PC-9 (cell line): ENCODE results near the gene MICAL2.

Experiments used
- EZH2 ChIP-seq: fragments of 200-600 bp; sonication (generic); IDR thresholded peaks from 2 replicates; pipeline ENCODE4 v1.8.0; 2017; ENCODE audit warnings: antibody characterized with exemption, low read depth
- TF ChIP-seq, protein P1 (sequence below): fragments of 200-600 bp; sonication (generic); conservative IDR thresholded peaks from 2 replicates; pipeline ENCODE4 v1.6.1; 2017; ENCODE audit warnings: mixed run types, antibody characterized with exemption, mild to moderate bottlenecking, moderate library complexity

- TF ChIP-seq, protein P1, sequence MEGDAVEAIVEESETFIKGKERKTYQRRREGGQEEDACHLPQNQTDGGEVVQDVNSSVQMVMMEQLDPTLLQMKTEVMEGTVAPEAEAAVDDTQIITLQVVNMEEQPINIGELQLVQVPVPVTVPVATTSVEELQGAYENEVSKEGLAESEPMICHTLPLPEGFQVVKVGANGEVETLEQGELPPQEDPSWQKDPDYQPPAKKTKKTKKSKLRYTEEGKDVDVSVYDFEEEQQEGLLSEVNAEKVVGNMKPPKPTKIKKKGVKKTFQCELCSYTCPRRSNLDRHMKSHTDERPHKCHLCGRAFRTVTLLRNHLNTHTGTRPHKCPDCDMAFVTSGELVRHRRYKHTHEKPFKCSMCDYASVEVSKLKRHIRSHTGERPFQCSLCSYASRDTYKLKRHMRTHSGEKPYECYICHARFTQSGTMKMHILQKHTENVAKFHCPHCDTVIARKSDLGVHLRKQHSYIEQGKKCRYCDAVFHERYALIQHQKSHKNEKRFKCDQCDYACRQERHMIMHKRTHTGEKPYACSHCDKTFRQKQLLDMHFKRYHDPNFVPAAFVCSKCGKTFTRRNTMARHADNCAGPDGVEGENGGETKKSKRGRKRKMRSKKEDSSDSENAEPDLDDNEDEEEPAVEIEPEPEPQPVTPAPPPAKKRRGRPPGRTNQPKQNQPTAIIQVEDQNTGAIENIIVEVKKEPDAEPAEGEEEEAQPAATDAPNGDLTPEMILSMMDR: no peak
- no peak for TF ChIP-seq EZH2
Measured at GRCh38 chr11:12217879-12218278, 107.5 kb downstream of the MICAL2 start.
